IMR-90 (cell line): ENCODE measurements around the gene RNU6-9. TPM values are rescaled to one million over a fixed set of nuclear protein-coding genes. Genes with fewer than 3 reads are reported as not detected.

ENCODE experiments used
- ELK1 ChIP-seq: fragments of 150-350 bp; IDR thresholded peaks from 2 replicates; pipeline ENCODE4 v1.6.1; 2016; ENCODE audit warnings: low read depth, mild to moderate bottlenecking, low read length, moderate library complexity, borderline replicate concordance
- NFE2L2 ChIP-seq: fragments of 150-350 bp; IDR thresholded peaks from 2 replicates; pipeline ENCODE4 v1.6.1; 2016; ENCODE audit warnings: low read depth, mild to moderate bottlenecking, low read length
- polyA plus RNA-seq, 3 experiments: library from polyadenylated mRNA; depleted of rRNA; stranded (reverse); fragments of >200 nt; gene quantifications; 2 replicates each; pipeline ENCODE4 v1.2.3, GENCODE V29; 2012; ENCODE audit warnings: low replicate concordance in 1 of 3
- total RNA-seq: library from RNA; depleted of rRNA; stranded (reverse); fragments of >200 nt; gene quantifications from 2 replicates; pipeline ENCODE4 v1.2.3, GENCODE V29; 2012

The RNU6-9 gene
- total and polyA plus RNA-seq, 2 of the 4 experiments (the other 2 are of a cell fraction): not detected

DNA sequence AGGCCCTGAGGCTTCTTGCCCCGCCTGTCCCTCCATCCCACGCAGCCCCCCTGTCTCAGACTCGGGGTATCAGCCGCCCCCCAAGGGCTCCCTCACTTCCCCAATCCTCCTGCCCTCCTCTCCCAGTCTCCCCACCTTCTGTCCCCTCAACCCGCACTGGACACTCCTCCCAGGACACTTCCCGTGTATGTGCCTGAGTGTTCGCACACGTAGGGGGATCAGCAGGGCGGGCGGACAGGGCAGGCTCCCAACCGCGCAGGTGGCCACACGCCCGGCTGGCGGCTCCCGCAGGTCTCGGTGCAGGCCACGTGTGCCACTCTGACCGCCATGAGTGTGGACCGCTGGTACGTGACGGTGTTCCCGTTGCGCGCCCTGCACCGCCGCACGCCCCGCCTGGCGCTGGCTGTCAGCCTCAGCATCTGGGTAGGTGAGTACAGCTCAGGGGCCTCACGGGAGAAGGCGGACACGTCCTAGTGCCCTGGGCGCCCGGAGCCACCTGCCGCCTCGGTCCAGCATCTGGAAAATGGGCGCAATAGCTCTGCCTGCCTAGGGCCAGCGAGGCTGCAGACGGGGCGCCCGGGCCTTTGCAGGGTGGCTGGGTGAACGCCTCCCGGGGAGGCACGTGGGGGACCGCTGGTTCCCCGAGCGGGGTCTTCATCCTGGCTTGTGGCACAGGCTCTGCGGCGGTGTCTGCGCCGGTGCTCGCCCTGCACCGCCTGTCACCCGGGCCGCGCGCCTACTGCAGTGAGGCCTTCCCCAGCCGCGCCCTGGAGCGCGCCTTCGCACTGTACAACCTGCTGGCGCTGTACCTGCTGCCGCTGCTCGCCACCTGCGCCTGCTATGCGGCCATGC lies 26.1 kb downstream of the RNU6-9 start (continued):
- TF ChIP-seq ELK1 (no peak), NFE2L2 (no peak)
